Pancreas (tissue), 10 donors: ENCODE measurements around the gene MRM1. TPM values are rescaled to one million over a fixed set of nuclear protein-coding genes. Genes with fewer than 3 reads are reported as not detected.

Experiments used
- ATAC-seq, 4 donors: fragments of 200-7000 bp; cut with Tn5 transposase; one replicate each; pipeline versions ENCODE4 v1.8.0 to v1.9.1; 2020; ENCODE audit warnings: mild to moderate bottlenecking in 4 of 4, moderate library complexity in 4 of 4
- DNase-seq, 6 donors: peaks; one replicate each; pipeline ENCODE4 v3.0.0-alpha.2; 2020
- FAIRE-seq: peaks from 2 replicates; lab custom pipeline; 2012; peaks lifted over from hg19 to GRCh38; lab: Jason Lieb, UNC
- H3K27ac ChIP-seq, 4 donors: fragments of 200-600 bp; sonication (generic); 1 replicate in 3 of 4; 2 replicates in 1 of 4; pipeline versions ENCODE4 v1.5.0 to v1.8.0; 2020
- H3K27me3 ChIP-seq, 4 donors: fragments of 200-600 bp; one replicate each; pipeline ENCODE4 v1.8.0; 2021
- H3K36me3 ChIP-seq, 3 donors: fragments of 200-600 bp; sonication (generic) in 1 of 3; one replicate each; pipeline versions ENCODE4 v1.5.0 to v1.8.0; 2020 to 2021
- H3K4me1 ChIP-seq, 3 donors: fragments of 200-600 bp; one replicate each; pipeline ENCODE4 v1.8.0; 2021
- H3K4me3 ChIP-seq, 4 donors: fragments of 200-600 bp; sonication (generic) in 2 of 4; one replicate each; pipeline versions ENCODE4 v1.5.0 to v1.8.0; 2020 to 2021
- H3K9me3 ChIP-seq, 4 donors: fragments of 200-600 bp; one replicate each; pipeline ENCODE4 v1.8.0; 2021
- CTCF ChIP-seq, 4 donors: fragments of 200-600 bp; sonication (generic) in 3 of 4; IDR thresholded peaks; one replicate each; pipeline versions ENCODE4 v1.5.0 to v1.8.0; 2021; ENCODE audit warnings: antibody characterized with exemption in 4 of 4
- WGBS, 2 donors: extraction: QIAGEN DNeasy Blood & Tissue Kit; methylation state at CpG; one replicate each; pipeline ENCODE4 v1.1.7; 2013; 5-methylcytosine and 5-hydroxymethylcytosine counted together
- intact Hi-C, 3 donors: fragments of 100-400 bp; cut with DNase I; formaldehyde crosslinking; loops; one replicate each; pipeline versions ENCODE4 v1.11.1 to v1.14.2; 2022
- polyA plus RNA-seq, 2 donors: library from polyadenylated mRNA; stranded (reverse); fragments of 200-250 nt; gene quantifications; one replicate each; pipeline ENCODE4 v1.2.3, GENCODE V29; 2013
- total RNA-seq, 6 donors: library from RNA; stranded (reverse); fragmentation: NEBNext Ultra II Directional in 4 of 6; extraction: Animal tissue kit (Norgen Biotek cat#: 25700) in 4 of 6; gene quantifications; one replicate each; pipeline versions ENCODE4 v1.2.1 to v1.2.4, GENCODE V29; 2021 to 2023
- donor health status: healthy with polysubstance abuse.
- donor health status: DM: no; HTN: no; CAD: no; lungs with moderate emphysema.
- donor health status: DM: no; HTN: no; CAD: no.
- donor health status: control.
- donor health status: control.
- donor health status: Bipolar disorder and iron deficiency.
- donor health status: DM: yes; HTN: yes; CAD: no.
- donor health status: DM: no; HTN: no; CAD: no.
- donor health status: DM: no; HTN: no; CAD: no.
- donor health status: DM: yes; HTN: yes; CAD: no.

Gene MRM1
- total and polyA plus RNA-seq, 8 donors: 2.5 to 7.5 (median 4.7) TPM

- 72 to 74% methylated on average over 12 of the region's 12 CpGs for WGBS, 2 donors
- Histone ChIP-seq H3K4me3 (no peak overlapping the region), H3K4me1 (no peaks in the 10 kb centered on the region), H3K27ac (no peak overlapping the region), H3K27me3 (no peaks in the 10 kb centered on the region), H3K36me3 (no peaks in the 10 kb centered on the region), H3K9me3 (no peaks in the 10 kb centered on the region)
- FAIRE-seq (no peak), ATAC-seq (peak in 2 of 4 donors; percentile 43 to 67), DNase-seq (peak in 1 of 6 donors; percentile 20)
- intact Hi-C loops: loop anchor here in 1 of 3 donors (5.0 kb wide), 1 partner anchor 420 kb away; no protein-coding TSS in a partner anchor
- TF ChIP-seq CTCF (IDR thresholded peaks at IDR 0.05): no peak
These were observed 25.7 kb downstream of the MRM1 start for GRCh38 chr17:36627101-36627500.

- intact Hi-C loops: loop anchor here in 1 of 3 donors (5.0 kb wide), 1 partner anchor 419 kb away; no protein-coding TSS in a partner anchor
- WGBS, 2 donors: 69 to 76% methylated on average over 2 of the region's 2 CpGs
- no peak for DNase-seq
- Histone ChIP-seq H3K27ac (no peak overlapping the region), H3K36me3 (no peaks in the 10 kb centered on the region), H3K4me1 (no peaks in the 10 kb centered on the region), H3K4me3 (no peak overlapping the region), H3K27me3 (no peaks in the 10 kb centered on the region), H3K9me3 (no peaks in the 10 kb centered on the region)
- ATAC-seq: no peak
- TF ChIP-seq CTCF (IDR thresholded peaks at IDR 0.05): no peak
- FAIRE-seq: no peak
These were observed 27.2 kb downstream of the MRM1 start for GRCh38 chr17:36628576-36628975.

GRCh38 chr17:36629252-36629847 lies 28.0 kb downstream of the MRM1 start:
- FAIRE-seq: no peak
- intact Hi-C loops: loop anchor here in 1 of 3 donors (5.0 kb wide), 1 partner anchor 418 kb away; no protein-coding TSS in a partner anchor
- H3K9me3 ChIP-seq: no peaks in the 10 kb centered on the region

GRCh38 chr17:36629970-36630502 lies 28.7 kb downstream of the MRM1 start:
- H3K36me3 ChIP-seq: no peaks in the 10 kb centered on the region
- 74 to 81% methylated on average over 8 of the region's 8 CpGs for WGBS, 2 donors

More at GRCh38 chr17:36629252-36629847, 28.0 kb downstream of the MRM1 start:
- H3K4me3 ChIP-seq: no peak overlapping the region
- H3K36me3 ChIP-seq: no peaks in the 10 kb centered on the region
- 14 to 15% methylated on average over 14 of the region's 14 CpGs for WGBS, 2 donors
- H3K4me1 ChIP-seq: no peaks in the 10 kb centered on the region
- H3K27me3 ChIP-seq: no peaks in the 10 kb centered on the region
- TF ChIP-seq CTCF (IDR thresholded peaks at IDR 0.05): peak; percentile 98 to 99 (median 98)
- peak; percentile 49 to 95 (median 82) for DNase-seq
- ATAC-seq: peak; percentile 77 to 97 (median 87)
- H3K27ac ChIP-seq: no peak overlapping the region

More at GRCh38 chr17:36629970-36630502, 28.7 kb downstream of the MRM1 start:
- Histone ChIP-seq H3K4me1 (no peaks in the 10 kb centered on the region), H3K27me3 (no peaks in the 10 kb centered on the region), H3K9me3 (no peaks in the 10 kb centered on the region), H3K4me3 (no peak overlapping the region), H3K27ac (no peak overlapping the region)
- TF ChIP-seq CTCF (IDR thresholded peaks at IDR 0.05): no peak
- intact Hi-C loops: loop anchor here in 2 of 3 donors (5.0 to 10.0 kb wide), 2 partner anchors 415 to 417 kb away; no protein-coding TSS in a partner anchor
- no peak for ATAC-seq
- no peak for FAIRE-seq
- no peak for DNase-seq
